ENCODE data around the gene NSD1.

NSD1 gene

DNA sequence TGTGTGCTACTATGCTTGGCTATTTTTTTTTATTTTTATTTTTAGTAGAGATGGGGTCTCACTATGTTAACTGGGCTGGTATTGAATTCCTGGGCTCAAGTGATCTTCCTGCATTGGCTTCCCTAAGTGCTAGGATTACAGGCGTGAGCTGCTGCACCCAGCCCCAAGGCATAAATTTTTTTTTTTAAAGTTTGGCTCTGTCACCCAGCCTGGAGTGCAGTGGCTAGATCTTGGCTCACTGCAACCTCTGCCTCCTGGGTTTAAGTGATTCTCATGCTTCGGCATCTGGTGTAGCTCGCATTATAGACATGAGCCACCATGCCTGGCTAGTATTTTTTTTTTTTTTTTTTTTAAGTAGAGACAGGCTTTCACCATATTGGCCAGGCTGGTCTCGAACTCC is 99.6 kb downstream of the NSD1 start:
- TF ChIP-seq CTCF (IDR thresholded peaks at IDR 0.05), result no peak

- no peak for TF ChIP-seq CTCF (IDR thresholded peaks at IDR 0.05)
Measured at GRCh38 chr5:177233802-177234201, 100.2 kb downstream of the NSD1 start.

GRCh38 chr5:177234841-177235240 is 101.3 kb downstream of the NSD1 start:
- no peak for TF ChIP-seq CTCF (IDR thresholded peaks at IDR 0.05)

GRCh38 chr5:177241768-177242167 is 108.2 kb downstream of the NSD1 start:
- no peak for TF ChIP-seq CTCF (IDR thresholded peaks at IDR 0.05)

DNA sequence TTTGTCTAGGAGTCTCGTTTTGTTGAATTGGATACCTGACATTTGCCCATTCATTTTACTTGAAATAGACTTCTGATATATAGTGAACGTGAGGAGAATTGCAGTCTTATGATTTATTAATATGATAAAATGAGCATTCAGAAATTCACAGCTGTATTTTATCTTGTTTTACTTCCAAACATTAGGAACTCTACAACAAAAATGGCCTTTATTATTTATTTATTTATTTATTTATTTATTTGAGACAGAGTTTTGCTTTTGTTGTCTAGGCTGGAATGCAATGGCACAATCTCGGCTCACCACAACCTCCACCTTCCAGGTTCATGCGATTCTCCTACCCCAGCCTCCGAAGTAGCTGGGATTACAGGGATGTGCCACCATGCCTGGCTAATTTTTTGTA is 108.7 kb downstream of the NSD1 start:
- no peak for TF ChIP-seq CTCF (IDR thresholded peaks at IDR 0.05)

- TF ChIP-seq CTCF (IDR thresholded peaks at IDR 0.05), result no peak
Measured at GRCh38 chr5:177249761-177250537, 116.4 kb downstream of the NSD1 start.

GRCh38 chr5:177253252-177253651 is 119.7 kb downstream of the NSD1 start:
- no peak for TF ChIP-seq CTCF (IDR thresholded peaks at IDR 0.05)

DNA sequence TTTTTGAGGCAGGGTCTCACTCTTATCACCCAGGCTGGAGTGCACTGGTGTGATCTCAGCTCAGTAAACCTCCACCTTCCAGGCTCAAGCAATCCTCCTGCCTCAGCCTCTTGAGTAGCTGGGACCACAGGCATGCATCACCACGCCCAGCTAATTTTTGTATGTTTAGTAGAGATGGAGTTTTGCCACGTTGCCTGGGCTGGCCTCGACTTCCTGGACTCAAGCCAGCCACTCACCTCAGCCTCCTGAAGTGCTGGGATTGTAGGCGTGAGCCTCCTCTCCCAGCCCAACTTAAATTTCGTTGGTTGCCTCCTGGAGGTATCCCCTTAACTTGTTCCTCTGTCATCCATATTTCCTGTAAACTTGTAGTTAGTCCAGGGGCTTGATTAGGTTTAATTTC is 122.7 kb downstream of the NSD1 start:
- no peak for TF ChIP-seq CTCF (IDR thresholded peaks at IDR 0.05)
